ENCODE measurements around the gene GALNT9.

GALNT9 gene

DNA sequence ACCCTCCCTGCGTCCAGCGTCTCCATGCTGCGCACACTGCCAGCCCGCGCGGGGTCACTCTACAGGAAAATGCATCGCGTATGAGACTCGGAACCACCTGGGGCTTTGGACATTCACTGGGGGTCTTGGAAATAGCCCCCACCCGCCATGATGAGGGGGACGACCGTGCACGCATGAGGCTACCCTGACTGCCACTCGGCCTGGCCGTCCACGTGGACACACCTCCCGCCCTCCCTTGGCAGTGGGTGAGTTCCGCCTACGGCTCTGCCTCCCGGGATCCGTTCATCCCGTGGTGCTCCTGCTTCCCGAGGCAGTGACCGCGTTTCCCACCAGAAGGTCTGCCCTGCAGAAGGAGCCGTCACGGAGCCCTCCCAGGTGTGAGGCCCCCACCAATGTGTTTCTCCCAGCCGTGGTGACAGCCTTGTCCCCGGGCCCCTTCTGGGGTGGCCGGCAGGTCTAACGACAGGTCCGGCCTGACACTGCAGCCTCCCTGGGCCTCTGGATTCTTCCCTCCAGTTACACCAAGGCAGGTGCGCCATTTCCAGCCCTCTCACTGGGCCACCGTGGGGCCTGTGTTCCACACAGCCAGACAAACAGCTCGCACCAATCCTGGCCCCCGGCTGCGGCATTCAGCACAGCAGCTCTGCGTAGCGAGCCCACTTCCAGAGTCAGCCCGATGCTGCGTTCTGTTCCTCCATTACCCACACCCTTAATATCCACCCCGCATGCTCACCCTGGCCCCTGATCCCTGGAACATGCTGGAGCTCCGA, 11.1 kb upstream of the GALNT9 start:
- DNase-seq: no peak
- ATAC-seq: no peak
- Mint-ChIP-seq H3K4me1 (no peaks in the 10 kb centered on the region), H3K27ac (no peak overlapping the region), H3K27me3 (peaks cover 54% of the 10 kb centered on the region), H3K4me3 (no peak overlapping the region), H3K9me3 (no peaks in the 10 kb centered on the region)

DNA sequence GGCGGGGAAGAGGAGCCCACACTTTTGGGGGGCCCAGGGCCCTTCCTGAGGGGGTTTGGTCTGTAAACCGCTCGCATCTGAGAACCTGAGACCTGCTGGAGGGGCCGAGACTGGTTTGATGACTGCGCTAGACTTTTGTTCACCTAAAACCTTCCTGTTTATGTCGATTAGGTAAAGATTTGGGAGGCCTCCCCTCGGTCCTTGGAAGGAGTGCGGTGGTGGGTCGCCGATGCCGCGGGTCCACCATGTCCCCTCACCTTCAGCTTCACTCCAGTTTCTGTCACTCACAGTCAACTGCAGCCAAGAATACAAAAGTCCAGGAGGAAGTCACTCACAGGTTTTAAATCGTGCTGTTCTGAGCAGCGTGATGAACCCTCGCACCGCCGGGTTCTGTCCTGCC, 10.5 kb upstream of the GALNT9 start:
- H3K4me1 Mint-ChIP-seq: no peaks in the 10 kb centered on the region
- no peak overlapping the region for H3K27ac Mint-ChIP-seq
- peaks cover 60% of the 10 kb centered on the region for H3K27me3 Mint-ChIP-seq
- H3K9me3 Mint-ChIP-seq: no peaks in the 10 kb centered on the region
- no peak for ATAC-seq
- no peak for DNase-seq
- no peak overlapping the region for H3K4me3 Mint-ChIP-seq

DNA sequence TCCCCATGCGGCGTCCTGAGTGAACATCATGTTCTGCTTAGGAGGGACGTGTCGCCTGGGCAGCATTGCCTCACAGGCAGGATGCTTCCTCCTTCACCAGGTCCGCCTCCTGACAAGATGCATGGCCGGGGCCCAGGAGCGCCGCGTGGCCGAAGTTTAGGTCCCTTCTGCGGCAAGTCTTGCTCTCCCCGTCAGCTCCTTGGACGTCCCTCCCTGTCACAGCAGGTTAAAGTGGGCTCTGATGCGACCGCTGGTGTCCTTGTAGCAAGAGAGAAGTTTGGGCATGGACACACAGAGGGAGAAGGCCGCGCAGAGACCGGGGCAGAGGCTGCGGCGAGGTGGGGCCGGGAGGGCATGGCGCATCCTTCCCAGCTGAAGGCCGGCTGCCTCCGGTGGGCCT, 9.4 kb upstream of the GALNT9 start:
- Mint-ChIP-seq H3K27me3 (peaks cover 60% of the 10 kb centered on the region), H3K4me3 (no peak overlapping the region), H3K4me1 (no peaks in the 10 kb centered on the region), H3K27ac (no peak overlapping the region), H3K9me3 (no peaks in the 10 kb centered on the region)
- ATAC-seq (no peak), DNase-seq (no peak)

DNA sequence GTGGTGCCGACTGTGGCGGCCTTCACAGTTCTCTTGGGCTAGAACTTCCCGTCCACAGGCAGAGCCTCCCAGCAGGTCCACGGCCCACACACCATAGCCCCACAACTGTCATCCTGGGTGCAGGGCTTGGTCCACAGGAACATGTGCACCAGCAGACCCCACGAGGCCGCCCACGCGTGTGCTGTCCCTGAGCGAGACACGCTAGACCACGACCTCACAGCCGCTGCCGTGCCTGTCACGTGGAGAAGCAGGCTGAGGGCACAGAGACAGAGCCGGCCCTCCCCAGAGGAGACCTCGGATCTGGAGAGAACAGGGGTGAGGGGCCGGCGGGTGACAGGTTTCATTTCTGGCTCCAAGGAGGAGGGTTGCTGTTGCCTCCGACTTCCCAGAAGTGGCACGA, 8.9 kb upstream of the GALNT9 start:
- no peak for ATAC-seq
- Mint-ChIP-seq H3K4me3 (no peak overlapping the region), H3K4me1 (no peaks in the 10 kb centered on the region), H3K27ac (peak overlapping the region in 1 of 2 donors; percentile 34), H3K27me3 (peaks cover 60% of the 10 kb centered on the region), H3K9me3 (no peaks in the 10 kb centered on the region)
- DNase-seq: no peak

DNA sequence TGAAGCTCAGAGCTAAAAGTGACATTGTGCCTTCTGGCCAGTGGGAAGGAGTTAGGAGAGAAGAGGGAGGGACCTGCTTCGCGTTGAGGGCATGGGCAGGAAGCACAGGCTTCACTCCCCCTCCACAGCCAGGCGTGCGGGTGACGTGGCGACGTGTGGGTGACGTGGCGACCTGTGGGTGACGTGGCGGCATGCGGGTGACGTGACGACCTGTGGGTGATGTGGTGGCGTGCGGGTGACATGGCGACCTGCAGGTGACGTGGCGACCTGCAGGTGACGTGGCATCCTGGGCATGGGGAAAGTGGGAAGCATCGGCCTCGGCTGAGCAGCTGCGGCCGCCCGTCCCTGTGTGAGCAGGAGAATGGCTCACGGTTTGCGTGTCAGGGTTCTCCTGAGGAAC, 8.2 kb upstream of the GALNT9 start:
- H3K27me3 Mint-ChIP-seq: peaks cover 57% of the 10 kb centered on the region
- DNase-seq (no peak), ATAC-seq (no peak)
- no peaks in the 10 kb centered on the region for H3K4me1 Mint-ChIP-seq
- H3K9me3 Mint-ChIP-seq: no peaks in the 10 kb centered on the region
- H3K4me3 Mint-ChIP-seq: no peak overlapping the region
- H3K27ac Mint-ChIP-seq: peak overlapping the region in 1 of 2 donors; percentile 48

DNA sequence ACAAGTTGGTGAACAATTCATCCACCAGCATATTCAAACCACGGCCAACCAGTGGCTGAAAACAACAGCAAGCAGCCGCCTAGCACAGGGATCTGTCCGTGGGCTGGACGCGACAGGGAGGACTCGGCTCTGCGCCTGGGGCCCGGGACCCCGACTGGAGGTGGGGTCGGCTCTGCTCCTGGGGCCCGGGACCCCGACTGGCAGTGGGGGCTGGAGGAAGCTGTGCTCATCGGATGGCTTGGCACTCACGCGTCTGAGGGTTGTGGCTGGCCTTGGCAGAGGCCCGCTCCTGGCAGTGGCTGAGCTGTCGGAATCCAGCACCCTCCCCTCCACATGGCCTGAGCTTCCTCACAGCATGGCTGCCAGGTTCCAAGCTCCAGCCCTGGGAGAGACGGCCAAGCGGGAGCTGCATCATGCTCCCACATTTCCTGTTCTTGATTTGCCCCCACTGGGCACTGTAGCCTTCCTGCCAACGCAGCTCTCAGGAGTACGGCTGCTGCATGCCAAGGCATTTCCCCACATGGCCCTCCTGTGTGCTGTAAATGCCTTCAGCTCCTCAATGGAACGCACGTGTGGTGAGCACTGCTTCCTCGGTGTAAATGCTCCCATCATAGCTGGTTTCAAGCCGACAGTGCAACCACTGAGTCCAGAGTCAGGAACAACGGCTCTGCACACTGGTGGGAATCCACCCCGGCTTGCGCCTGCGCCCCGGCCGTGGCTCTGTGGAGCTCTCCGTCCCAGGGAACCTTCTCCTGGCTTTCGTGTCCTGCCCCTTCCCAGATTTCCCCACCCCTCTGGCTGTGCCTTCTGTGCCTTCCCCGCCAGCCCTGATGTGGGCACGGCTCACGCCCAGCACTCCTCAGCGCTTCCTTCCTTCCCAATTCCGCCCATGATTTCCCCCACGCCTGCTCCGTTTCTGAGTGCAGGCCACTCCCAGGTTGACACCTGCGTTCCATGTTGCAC, 7.3 kb upstream of the GALNT9 start:
- no peaks in the 10 kb centered on the region for H3K4me1 Mint-ChIP-seq

DNA sequence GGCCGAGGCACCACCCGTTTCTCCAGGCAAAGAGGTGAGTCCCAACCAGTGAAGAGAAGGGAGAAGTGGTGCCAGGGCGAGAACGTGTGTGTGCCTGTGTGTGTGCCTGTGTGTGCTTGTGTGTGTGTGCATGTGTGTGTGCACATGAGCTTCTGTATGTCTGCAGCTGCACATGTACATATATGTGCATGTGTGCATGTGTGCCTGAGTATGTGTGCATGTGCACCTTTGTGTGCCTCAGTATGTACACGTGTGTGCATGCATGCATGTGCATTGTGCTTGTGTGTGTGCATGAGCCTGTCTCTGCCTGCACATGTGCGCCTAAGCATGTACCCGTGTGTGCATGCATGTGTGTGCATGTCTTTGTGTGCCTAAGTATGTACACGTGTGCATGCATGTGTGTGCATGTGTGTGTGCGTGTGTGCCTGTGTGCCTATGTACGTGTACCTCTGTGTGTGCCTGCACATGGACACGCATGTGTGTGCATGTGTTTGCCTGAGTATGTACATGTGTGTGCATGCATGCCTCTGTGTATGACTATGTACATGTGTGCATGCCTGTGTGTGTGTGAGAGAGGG, 5.9 kb upstream of the GALNT9 start:
- ATAC-seq (no peak), DNase-seq (no peak)
- H3K27ac Mint-ChIP-seq: no peak overlapping the region
- peaks cover 0 to 6% of the 10 kb centered on the region in 2 donors for H3K9me3 Mint-ChIP-seq
- peaks cover 60% of the 10 kb centered on the region for H3K27me3 Mint-ChIP-seq
- H3K4me1 Mint-ChIP-seq: no peaks in the 10 kb centered on the region
- H3K4me3 Mint-ChIP-seq: no peak overlapping the region

More for the DNA sequence above, 7.3 kb upstream of the GALNT9 start:
- H3K9me3 Mint-ChIP-seq: no peaks in the 10 kb centered on the region
- no peak overlapping the region for H3K4me3 Mint-ChIP-seq
- H3K27me3 Mint-ChIP-seq: peaks cover 58% of the 10 kb centered on the region
- ATAC-seq (no peak), DNase-seq (no peak)
- no peak overlapping the region for H3K27ac Mint-ChIP-seq

DNA sequence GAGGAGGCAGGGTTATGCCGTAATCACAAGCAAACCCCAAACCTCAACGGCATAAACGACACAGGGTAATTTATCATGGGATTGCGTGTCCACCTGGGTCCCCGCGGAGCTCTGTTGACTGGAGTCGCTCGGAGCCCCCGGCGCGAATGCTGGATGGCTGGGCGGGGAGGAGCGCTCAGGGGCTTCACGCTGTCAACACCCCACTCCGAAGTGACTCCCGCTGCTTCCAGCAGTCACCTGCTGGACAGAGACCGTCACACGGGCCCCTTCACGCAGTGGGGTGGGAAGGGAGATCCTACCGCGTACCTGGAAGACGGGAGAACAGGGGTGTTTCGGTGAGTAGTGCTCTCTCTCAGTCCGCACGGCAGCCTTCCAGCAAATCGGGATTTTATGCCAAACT, 4.4 kb upstream of the GALNT9 start:
- Mint-ChIP-seq H3K27ac (no peak overlapping the region), H3K27me3 (peaks cover 63% of the 10 kb centered on the region), H3K4me3 (no peak overlapping the region), H3K9me3 (peaks cover 0 to 6% of the 10 kb centered on the region in 2 donors), H3K4me1 (peaks cover 2% of the 10 kb centered on the region)
- no peak for ATAC-seq
- DNase-seq: no peak

DNA sequence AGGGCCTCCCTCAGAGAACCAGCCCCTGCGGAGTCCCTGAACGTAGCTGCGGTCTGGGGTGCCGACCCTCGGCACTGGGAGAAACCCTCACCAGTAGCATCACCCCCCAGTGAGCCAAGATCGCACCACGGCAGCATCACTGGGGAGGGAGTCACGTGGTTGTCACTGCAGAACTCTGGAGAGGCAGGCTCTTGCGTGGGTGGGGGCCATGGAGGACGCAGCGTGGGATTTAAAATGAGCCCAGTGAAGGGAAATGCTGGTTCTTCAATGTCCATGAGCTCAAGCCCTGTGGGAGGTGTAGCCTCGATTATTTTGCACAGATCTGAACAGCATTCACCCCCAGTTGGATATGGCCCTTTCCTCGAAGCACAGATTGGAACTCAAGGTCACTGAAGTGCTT, 3.9 kb upstream of the GALNT9 start:
- Mint-ChIP-seq H3K4me1 (peaks cover 7% of the 10 kb centered on the region), H3K4me3 (no peak overlapping the region), H3K27ac (no peak overlapping the region), H3K27me3 (peaks cover 68% of the 10 kb centered on the region), H3K9me3 (peaks cover 0 to 6% of the 10 kb centered on the region in 2 donors)
- DNase-seq (no peak), ATAC-seq (no peak)

DNA sequence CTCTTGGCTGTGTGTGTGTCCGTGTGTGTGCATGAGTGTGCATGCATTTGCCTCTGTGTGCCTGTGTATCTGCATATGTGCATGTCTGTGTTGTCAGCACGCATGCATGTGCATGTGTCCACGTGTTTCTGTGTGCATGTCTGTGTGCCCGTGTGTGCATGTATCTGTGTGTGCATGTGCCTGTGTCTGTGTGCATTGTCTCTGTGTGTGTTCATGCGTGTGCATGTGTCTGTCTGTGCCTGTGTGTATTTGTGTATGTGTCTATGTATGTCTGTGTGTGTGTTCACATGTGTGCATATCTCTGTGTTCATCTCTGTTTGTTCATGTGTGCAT, 1.1 kb upstream of the GALNT9 start:
- ATAC-seq: no peak
- Mint-ChIP-seq H3K9me3 (peaks cover 0 to 6% of the 10 kb centered on the region in 2 donors), H3K4me1 (peaks cover 27% of the 10 kb centered on the region), H3K27ac (no peak overlapping the region), H3K27me3 (peaks cover 70% of the 10 kb centered on the region), H3K4me3 (no peak overlapping the region)
- no peak for DNase-seq

DNA sequence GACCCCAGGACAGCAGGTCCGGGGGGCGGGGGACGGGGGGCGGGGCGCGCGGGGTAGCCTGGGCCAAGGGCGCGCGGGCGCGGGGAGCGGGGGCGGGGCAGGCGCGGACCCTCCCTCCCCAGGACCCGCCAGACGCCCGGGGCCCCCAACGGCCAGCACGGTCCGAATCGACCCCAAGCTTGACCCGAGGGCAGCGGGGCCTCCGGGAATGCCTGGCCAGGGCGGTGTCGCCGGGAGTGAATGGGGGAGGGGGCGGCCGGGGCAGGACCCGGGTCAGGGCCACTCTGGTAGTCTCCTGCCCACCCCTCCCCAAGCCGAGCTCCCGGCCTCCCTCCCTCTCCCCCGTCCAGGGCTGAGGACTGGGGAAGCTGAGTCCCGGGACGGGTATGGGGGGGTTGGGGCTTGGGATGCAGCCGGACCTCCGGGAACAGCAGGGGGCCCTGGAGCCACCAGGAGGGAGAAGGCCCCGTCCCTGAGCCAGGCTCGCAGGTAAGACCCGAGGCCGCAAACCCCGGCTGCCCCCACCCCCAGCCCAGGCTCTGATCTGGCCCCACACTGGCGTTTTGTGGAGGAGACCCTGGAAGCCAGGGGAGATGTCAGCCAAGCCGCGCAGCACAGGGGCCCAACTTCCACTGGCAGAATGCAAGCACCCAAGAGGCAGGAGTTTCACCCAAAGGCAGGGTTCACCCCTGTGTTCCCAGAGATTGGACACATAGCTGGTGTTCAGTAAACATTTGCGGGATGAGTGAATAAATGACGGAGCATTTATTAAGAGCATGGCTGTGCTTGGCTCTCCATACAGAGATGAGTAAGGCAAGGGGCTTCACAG, 545 bp upstream of the GALNT9 start:
- Mint-ChIP-seq H3K27ac (no peak overlapping the region), H3K9me3 (peaks cover 0 to 6% of the 10 kb centered on the region in 2 donors), H3K4me3 (no peak overlapping the region), H3K27me3 (peaks cover 70% of the 10 kb centered on the region), H3K4me1 (peaks cover 27% of the 10 kb centered on the region)
- ATAC-seq (no peak), DNase-seq (no peak)

DNA sequence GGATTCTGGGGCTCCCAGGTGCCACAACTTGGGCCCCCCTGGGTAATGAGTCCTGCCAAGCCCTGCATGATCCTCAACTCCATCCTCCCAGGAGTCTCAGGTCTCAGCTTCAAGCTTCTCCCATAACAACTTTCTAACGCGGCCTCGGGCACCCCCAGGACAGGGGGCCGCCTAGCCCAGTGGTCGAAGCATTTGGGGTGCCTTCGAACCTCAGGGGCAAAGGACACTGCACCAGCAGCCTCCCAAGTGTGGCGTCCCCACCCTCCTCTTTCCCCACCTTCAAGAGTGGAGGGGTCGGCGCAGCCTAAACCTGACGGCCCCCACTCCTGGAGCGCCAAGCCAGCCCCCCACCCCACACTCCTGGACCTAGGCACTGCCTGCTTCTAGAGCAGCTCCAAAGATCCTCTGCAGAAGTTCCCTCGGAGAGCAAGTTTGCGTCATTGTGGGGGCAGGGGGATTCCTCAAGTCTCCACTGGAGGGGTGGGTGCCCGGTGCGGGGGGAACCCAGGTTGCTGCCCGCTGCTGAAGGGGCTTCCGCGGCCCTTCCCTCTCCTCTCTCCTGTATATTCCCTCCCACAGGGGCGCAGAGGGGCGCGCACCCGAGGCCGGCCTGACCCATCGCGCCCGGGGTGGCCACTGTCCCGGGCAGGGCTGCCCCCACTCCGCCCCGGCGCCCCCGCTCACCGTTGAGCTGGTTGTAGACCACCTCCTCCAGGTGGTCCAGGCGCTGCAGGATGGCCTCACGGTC, 933 bp downstream of the GALNT9 start:
- Mint-ChIP-seq H3K4me3 (peak overlapping the region; percentile 39 to 68), H3K4me1 (peaks cover 32% of the 10 kb centered on the region), H3K9me3 (peaks cover 0 to 6% of the 10 kb centered on the region in 2 donors), H3K27ac (no peak overlapping the region), H3K27me3 (peaks cover 70% of the 10 kb centered on the region)
- DNase-seq: no peak
- ATAC-seq: no peak

DNA sequence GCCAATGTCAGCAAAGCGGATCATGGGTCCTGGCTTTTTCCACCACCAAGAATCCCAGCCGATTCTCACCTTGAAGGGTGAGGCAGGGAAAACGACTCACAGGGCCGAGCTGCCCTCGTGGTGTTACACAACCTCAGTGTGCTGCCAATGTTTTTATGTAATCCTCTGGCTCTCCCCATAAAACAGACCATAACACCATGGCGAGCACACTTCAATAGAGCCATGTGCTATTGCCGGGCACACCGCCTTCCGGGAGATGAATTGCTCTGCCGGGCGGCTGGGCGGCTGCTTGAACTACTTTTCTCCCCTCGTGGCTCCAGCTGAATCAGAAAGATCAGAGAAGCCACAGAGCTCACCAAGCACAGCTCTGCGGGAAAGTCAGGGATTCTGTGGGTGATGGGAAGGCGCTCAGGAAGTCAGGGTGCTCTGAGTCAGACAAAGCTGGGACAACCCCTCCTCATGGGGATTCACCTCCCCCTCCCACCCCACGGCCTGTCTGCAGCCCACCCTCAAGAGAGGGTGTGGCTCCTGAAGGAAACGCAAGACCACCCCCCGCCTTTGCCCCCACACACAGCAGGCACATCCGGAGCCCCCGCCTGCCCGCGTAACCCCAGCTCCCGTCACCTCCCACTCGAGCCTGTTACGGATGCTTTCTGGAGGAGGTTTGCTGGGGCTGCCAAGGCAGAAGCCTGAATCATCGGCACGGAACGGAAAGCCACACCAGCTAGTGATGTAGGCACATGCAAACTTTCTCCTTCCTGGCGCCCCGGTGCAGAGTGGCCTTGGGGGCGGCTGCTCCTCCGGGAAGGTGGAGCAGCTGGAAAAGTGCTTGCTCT, 1.8 kb downstream of the GALNT9 start:
- H3K27ac Mint-ChIP-seq: peak overlapping the region in 1 of 2 donors; percentile 58
- H3K4me1 Mint-ChIP-seq: peaks cover 40% of the 10 kb centered on the region
- DNase-seq (peak; percentile 45 to 81), ATAC-seq (peak; percentile 84)
- peaks cover 0 to 6% of the 10 kb centered on the region in 2 donors for H3K9me3 Mint-ChIP-seq
- H3K4me3 Mint-ChIP-seq: peak overlapping the region; percentile 42 to 68
- H3K27me3 Mint-ChIP-seq: peaks cover 74% of the 10 kb centered on the region

DNA sequence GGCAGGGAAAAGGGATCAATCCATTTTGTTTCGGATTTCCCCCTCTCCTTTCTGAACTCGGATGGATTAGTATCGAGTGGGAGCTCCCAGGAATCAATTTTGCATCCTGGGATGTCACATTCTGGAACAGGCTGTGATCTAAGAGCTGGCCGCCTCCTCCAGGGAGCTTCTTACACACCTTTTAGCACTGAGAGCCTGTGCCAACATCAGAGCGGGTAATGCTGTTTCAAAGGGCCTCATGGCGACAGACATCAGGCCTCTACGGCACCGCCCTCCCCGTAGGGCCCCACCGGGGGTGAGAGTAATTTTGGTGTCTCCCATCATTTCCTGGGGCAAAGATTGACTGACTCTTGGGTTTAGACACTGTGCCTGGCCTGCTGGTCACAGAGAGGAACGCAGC, 2.7 kb downstream of the GALNT9 start:
- peak overlapping the region; percentile 64 for H3K4me3 Mint-ChIP-seq
- H3K27me3 Mint-ChIP-seq: peaks cover 77% of the 10 kb centered on the region
- no peak for ATAC-seq
- no peak for DNase-seq
- peaks cover 0 to 6% of the 10 kb centered on the region in 2 donors for H3K9me3 Mint-ChIP-seq
- H3K4me1 Mint-ChIP-seq: peaks cover 40% of the 10 kb centered on the region
- peak overlapping the region; percentile 85 to 91 for H3K27ac Mint-ChIP-seq
